Measurements from ENCODE around the gene FAM20B.
"Not testable (repeated sequence)": the region's sequence is repeated elsewhere in the genome, so short reads cannot be mapped to it uniquely, and the experiment has no call there.

The FAM20B gene

DNA sequence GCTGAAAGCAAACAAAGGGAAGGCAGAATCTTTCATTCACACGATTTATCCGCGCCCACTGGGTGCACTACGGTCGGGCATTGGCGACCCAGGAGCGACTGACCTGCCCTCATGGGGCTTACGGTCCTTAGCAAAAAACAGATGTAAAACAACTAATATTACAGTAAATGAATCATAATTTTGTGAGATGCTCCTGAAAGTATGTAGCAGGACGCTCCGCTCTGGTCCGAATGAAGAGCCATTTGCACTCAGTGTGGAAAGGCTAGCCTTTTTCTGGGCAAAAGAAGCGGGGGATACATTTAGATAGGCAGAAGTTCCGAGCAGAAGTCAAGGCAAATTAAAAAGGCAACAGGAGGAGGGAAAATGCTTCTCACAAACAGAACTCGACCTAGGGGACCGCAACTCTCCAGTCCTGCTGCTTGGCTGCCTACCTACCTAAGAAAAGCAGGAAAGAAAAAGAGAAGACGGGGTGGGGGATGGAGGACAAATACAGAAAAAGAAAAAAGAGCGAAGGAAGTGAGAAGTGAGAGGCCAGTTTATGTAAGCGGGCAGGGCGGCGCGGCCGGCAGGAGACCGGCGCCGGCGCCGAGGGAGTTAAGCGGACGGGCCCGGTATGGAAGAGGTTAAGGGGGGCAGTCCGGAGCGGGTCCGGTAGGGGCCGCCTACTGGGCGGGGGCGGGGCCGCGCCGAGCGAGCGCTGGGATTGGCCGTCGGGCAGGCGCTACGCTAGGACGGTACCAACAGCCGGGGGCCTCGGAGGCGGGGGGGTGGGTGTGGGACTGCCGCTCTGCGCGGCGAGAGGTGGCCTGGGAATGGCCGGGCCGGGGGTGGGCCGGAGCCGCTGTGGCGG, at the start of gene FAM20B:
TSS of gene FAM20B (plus strand) at position 770 of the 850 bp plus-strand sequence. CDS start 17,954 bp downstream, outside the sequence.
- peak; percentile 92 for DNase-seq

DNA sequence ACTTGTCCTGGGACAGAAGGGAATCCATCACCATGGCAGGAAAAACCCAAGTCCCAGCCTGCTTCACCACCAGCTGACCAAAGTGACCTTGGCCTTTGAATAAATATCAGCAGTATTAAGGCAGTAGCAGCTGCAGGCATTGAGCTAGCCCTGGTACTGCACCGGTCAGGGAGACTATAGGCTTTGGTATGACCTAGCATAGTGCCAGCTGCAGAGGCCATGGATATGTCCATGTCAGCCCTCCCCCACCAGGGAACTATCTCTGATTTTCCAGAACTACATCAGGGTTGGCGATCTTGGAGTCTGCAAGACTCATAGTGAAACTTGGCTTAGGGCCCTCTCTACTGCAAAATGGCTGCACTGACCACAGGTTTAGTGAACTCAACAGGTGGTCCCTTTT, 49.2 kb upstream of the FAM20B start:
- no peak for DNase-seq

DNA sequence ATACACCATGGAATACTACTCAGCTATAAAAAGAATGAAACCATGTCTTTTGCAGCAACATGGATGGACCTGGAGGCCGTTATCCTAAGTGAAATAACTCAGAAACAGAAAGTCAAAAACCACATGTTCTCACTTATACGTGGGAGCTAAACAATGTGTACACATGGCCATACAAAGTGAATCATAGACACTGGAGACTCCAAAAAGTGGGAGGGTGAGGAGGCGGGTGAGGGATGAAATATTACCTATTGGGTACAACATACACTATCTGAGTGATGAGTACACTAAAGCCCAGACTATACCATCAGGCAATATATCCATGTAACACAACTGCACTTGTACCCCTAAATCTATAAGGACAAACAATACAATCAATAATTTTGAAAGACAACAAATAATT, 39.5 kb upstream of the FAM20B start:
- no peak for DNase-seq

DNA sequence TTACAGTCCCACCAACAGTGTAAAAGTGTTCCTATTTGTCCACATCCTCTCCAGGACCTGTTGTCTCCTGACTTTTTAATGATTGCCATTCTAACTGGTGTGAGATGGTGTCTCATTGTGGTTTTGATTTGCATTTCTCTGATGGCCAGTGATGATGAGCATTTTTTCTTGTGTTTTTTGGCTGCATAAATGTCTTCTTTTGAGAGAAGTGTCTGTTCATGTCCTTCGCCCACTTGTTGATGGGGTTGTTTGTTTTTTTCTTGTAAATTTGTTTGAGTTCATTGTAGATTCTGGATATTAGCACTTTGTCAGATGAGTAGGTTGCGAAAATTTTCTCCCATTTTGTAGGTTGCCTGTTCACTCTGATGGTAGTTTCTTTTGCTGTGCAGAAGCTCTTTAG, 37.5 kb upstream of the FAM20B start:
- DNase-seq = not testable (repeated sequence)

DNA sequence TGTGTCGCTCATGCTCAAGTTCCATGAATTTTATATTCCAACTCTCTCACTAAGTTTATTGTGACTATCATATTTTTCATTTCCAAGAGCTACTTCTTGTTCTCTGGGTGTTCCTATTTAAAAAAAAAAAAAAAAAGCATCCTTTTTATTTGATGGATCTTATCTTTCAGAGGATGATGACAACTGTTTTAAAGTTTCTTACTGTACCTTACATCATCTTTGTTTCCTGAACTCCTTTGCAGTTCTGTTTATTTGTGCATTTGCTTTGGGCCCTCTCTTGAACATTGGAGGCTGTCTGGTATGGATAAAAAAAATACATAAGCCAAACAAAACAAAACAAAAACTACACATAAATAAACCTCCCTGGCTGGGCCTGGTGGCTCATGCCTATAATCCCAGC, 32.1 kb upstream of the FAM20B start:
- DNase-seq = no peak

DNA sequence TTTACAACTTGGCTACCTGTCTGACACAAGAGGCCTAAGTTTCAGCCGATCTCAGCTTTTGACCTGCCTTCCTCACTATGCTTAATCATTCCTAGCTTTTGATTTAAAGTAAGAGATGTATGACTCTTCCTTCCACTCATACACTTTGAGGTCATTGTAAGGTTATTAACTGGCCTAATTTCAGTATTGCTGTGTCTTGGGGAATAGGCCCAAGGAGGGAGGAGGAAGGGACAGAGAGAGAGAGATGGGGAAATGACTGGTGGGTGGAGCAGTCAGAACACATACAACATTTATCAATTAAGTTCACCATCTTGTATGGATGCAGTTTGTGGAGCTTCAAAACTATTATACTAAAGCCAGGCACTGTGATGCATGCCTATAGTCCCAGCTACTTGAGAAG, 28.3 kb upstream of the FAM20B start:
- peak; percentile 26 for DNase-seq

DNA sequence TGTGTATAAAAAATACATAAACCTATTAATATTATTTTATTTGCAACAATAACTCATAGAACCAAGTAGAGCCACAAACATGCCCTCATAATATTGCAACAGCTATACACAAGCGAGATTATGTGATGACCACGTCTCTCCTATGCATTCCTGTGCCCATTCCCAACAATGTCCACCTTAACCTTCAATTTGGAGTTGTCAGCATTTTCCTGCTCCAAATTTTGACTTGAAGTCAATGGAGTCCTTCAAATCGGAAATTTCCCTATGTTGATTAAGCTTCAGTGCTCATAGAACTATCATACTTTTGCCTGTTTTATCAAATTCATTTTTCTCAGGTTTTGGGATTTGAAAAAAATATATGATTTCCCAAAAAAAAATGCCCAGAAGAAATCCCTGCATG, 27.4 kb upstream of the FAM20B start:
- no peak for DNase-seq

- DNase-seq = no peak
These were observed 26.6 kb upstream of the FAM20B start for GRCh38 chr1:178999061-178999460.

DNA sequence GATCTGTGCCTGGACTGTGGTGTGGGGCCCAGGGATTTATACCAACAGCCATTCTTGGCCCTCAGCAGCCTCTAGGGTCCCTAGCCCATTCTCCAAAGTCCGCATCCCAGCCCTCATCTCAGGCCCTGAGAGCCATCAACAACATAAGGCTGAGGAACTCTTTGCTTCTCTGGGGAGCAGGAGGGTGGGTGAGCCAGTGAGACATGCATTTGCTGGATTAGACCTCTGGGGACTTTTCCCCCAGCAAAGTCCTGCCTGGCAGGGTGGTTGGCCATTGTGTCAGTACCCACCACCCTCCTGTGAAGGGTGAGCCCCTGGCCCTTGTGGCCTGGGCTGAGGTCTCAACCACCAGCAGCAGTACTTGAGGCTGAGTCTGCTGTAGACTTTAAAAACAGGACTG, 24.2 kb upstream of the FAM20B start:
- no peak for DNase-seq

DNA sequence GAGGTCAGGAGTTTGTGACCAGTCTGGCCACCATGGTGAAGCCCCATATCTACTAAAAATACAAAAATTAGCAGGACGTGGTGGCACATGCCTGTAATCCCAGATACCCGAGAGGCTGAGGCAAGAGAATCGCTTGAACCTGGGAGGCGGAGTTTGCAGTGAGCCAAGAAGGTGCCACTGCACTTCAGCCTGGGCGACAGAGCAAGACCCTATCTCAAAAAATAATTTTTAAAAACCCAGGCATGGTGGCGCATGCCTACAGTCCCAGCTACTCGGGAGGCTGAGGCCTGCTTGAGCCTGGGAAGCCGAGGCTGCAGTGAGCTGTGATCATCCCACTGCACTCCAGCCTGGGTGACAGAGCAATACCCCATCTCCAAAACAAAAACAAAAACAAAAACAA, 23.6 kb upstream of the FAM20B start:
- not testable (repeated sequence) for DNase-seq

- peak; percentile 61 for DNase-seq
These were observed 22.9 kb upstream of the FAM20B start for GRCh38 chr1:179002552-179003345.

GRCh38 chr1:179003512-179004066, 22.1 kb upstream of the FAM20B start:
- DNase-seq = no peak

DNA sequence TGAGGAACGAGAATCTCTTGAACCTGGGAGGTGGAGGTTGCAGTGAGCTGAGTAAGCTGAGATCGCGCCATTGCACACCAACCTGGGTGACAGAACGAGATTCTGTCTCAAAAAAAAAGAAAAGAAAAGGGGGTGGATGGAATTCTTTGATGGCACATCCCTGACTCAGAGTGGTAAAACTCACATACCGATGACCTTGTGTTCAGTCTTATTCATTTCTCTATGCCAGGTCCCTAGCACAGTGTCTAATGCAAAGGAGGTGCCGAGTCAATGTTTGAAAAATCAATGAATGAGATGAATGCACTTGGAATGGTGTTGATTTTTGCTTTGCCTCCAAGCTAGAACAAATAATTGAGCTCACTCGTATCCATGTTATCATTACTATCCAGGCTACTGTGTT, 18.5 kb upstream of the FAM20B start:
- no peak for DNase-seq

DNA sequence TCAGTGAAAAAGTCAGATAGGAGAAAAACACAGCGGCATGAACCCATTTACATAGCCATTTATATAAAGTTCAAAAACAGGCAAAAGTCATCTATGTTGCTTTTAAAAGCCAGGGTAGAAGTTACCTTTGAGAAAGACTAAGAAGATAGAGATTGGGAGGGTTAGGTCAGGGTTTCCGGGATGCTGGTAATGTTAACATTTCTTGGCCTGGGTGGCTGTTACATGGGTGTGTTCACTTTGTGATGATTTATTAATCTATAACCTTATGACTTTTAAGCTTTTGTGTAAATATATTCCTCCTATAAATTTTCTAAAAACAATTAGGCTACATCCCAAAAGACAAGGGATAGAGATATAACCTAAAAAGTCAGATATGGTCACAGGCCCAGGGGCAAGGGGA, 15.0 kb upstream of the FAM20B start:
- no peak for DNase-seq

DNA sequence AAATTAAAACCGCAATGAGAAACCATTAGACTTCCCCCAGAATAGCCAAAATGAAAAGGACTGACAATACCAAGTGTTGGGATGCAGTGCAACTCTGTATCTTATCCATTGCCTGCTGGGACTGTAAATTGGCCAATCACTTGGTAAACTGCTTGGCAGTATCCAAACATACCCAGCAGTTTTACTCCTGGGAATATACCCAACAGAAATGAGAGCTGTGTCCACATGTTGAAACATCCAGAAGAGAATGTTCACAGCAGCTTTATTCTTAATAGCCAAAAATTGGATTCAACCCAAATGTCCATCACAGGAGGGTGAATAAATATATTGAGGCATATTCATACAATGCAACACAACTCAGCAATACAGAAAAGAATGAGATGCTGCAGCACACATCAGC, 13.7 kb upstream of the FAM20B start:
- DNase-seq = no peak

DNA sequence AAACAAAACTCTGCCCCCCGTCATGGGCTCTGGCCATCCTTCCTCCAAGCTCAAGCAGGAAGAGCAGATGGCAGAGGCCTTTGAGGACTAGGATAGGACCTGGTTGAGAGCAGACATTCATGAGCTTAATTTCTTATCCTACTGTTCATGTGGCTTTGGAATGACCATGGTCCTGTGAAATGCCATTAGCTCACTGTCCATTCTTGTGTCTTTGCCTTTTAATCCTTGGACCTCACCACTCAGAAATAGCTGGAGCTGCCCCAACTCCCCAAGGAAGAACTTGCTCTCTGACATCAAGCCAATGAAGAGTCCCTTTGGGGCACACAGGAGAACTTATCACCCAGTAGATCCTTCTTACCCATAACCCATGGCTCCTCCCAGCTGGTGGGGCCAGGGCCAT, 11.6 kb upstream of the FAM20B start:
- DNase-seq = no peak

DNA sequence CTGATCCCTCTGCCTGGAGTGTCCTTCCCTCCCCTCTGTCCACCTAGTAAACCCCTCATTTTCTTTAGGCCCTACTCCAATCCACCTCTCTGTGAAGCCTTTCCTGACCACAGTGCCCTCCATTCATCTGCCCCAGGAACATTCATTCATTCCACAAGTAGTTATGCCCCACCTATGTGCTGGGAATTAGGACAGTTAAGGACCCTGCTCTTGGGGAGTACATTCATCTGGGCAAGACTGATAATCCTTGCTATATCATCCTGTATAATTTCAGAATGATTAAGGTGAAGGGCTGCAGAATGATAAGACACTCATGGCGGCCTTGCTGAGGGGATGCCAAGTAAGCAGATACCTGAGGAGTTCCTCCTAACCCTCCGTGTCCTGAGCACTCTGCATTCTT, 10.3 kb upstream of the FAM20B start:
- no peak for DNase-seq

DNA sequence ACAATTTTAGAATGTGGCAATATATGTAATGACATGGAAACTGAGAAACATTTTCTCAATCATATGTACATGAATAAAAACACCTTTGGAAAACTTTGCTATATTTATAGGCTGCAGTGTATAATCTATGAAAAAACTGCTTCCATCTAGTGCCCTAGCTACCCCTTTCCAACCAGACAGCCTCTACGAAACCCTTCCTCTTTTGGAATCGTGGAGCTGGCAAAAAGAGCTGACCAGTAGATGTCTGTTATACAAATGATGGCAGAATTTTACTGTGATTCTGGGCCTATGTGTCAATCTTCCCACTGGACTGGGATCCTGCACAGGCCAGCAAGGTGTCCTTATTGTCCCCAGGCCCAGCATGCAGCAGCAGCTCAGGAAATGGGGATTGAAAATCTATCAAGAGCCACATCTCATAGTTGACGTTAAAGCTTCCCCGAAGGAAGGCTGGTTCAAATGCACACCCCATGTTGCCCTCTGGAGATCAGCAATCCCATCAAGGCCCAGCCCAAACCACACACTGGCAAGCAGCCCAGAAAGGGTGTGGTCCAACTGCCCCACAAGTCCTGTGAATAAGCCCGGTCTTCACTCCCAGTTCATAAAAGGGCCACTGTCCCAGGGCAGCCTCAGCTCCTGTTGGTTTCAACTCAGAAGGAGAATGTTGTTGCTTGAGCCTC, 8.8 kb upstream of the FAM20B start:
- DNase-seq = no peak

DNA sequence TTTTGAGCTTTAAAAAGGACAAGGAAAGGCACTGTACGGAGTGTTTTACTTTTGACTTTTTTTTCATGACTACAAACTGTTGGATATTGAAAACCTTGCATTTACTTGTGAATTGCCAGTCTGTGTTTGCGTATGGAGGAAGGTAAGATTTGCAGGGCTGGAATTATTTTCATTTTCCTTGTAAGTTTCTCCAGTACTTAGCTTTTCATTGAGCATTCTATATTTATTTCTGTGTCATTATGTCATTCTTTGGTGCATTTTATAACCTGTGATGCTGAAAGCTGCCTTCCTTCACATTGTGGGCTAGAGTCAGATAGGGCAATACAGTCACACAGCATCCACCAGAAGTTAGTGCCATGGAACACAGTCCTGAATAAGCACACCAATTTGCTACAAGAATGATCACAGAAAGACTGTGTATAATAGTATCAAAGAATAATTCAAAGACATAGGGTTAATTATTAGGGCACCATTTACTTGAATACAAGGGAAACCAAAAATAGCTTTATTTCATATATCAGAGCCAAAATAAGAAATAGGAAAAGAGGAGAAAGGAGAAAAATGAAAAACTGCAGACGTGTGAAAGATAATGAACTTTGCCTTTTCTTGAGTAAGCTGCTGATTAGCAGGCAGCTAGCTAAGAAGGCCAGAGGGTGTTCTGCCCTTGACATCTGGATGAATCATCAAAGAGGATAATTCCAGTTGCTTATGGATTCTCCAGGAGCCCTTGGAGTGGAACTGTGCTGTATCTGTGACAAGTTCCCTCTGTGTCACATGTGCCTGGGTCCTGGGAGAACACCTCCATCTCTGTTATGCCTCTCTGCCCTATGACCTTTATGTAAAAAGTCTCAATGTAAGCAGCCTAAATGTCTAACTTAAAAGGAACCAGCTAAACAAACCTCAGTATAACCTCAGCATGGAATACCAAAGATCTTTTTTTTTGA, 8.0 kb upstream of the FAM20B start:
- DNase-seq = no peak

GRCh38 chr1:179021873-179022272, 3.8 kb upstream of the FAM20B start:
- no peak for DNase-seq

DNA sequence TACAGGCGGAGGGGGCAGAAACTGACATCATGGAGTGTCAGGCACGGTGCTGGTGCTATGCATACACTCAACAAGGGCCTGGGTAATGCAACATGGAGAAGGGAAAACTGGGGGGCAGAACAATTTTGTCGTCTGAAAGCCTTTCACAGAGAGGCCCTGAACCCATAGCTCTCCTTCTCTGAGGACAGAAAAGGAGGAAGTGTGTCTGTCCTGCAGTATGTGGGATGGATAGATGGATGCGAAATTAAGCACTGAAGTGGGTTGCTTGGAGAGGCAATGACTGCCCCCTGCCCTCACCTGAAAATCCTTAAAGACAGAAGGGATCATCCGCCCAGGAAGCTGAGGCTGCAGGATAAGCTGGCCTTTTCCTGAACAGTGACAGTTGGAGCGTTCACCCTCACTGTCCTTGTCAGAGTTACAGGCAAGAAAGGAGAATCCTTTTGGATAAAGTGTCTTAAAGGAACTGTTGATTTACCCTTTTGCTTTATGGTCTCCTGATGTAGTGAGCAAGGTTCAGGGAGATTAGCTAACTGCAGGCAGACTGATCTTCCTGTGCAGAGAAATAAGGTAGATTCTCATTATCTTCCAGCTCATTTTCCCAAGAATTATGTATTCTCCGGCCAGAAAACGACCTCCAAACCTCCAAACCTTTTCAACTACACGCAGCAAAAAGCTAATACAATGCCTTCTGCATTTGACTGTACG, 1.6 kb upstream of the FAM20B start:
- DNase-seq = no peak

All from activated CD4-positive, alpha-beta T cell treated with anti-CD3 and anti-CD28 coated beads, Interleukin-2, amount 50 U/mL, for 16 hours (primary cell).